PC-3 (cell line): ENCODE results near the gene SMIM1. TPM values are rescaled to one million over a fixed set of nuclear protein-coding genes. Genes with fewer than 3 reads are reported as not detected.

ENCODE experiments used
- ATAC-seq: fragments of 200-7000 bp; cut with Tn5 transposase; 2 replicates; pipeline ENCODE4 v1.9.1; 2020; ENCODE audit warnings: mild to moderate bottlenecking, moderate library complexity
- BruUV-seq: library from RNA; stranded (reverse); fragments of 400-500 nt; replicated peaks from 2 replicates; lab custom pipeline; 2021; lab: Mats Ljungman, UMichigan
- CTCF ChIA-PET: fragments of 300-600 bp; sonication (Branson Sonifier 250); formaldehyde crosslinking; loops from one replicate; lab custom pipeline; 2022; ENCODE audit warnings: antibody characterized with exemption; lab: Charles Lee
- POLR2A ChIA-PET: fragments of 300-600 bp; sonication (Branson Sonifier 250); formaldehyde crosslinking; loops from one replicate; lab custom pipeline; 2022; ENCODE audit warnings: antibody characterized with exemption; ENCODE audit not compliant: unreplicated experiment; lab: Charles Lee
- DNase-seq: peaks from one replicate; pipeline ENCODE4 v3.0.0-alpha.2; 2015
- H2AFZ ChIP-seq: fragments of 300-600 bp; sonication (generic); 2 replicates; pipeline ENCODE4 v1.6.0; 2016; ENCODE audit warnings: antibody characterized with exemption, low read length
- H3F3A ChIP-seq: fragments of 300-600 bp; sonication (generic); one replicate; pipeline ENCODE4 v1.6.0; 2017; ENCODE audit warnings: antibody characterized with exemption, low read length, control low read depth, mild to moderate bottlenecking; ENCODE audit not compliant: unreplicated experiment
- H3K27ac ChIP-seq: fragments of 300-600 bp; sonication (generic); 2 replicates; pipeline ENCODE4 v1.5.1; 2016; ENCODE audit warnings: mild to moderate bottlenecking, low read length
- H3K27me3 ChIP-seq: fragments of 300-600 bp; sonication (generic); 2 replicates; pipeline ENCODE4 v1.6.1; 2016; ENCODE audit warnings: low read length, mixed read lengths
- H3K36me3 ChIP-seq: fragments of 300-600 bp; sonication (generic); 2 replicates; pipeline ENCODE4 v1.6.1; 2016; ENCODE audit warnings: low read depth, mixed run types, low read length, mixed read lengths
- H3K4me1 ChIP-seq: fragments of 300-600 bp; sonication (generic); 2 replicates; pipeline ENCODE4 v1.5.1; 2016; ENCODE audit warnings: low read length; ENCODE audit not compliant: insufficient read depth
- H3K4me2 ChIP-seq: fragments of 300-600 bp; sonication (generic); 2 replicates; pipeline ENCODE4 v1.6.0; 2016; ENCODE audit warnings: low read length
- H3K4me3 ChIP-seq: fragments of 300-600 bp; sonication (generic); 2 replicates; pipeline ENCODE4 v1.5.1; 2016; ENCODE audit warnings: mild to moderate bottlenecking, low read length, mixed read lengths
- H3K79me2 ChIP-seq: fragments of 300-600 bp; sonication (generic); 2 replicates; pipeline ENCODE4 v1.6.1; 2017; ENCODE audit warnings: low read length, mixed read lengths
- H3K9ac ChIP-seq: fragments of 300-600 bp; sonication (generic); 2 replicates; pipeline ENCODE4 v1.6.0; 2016; ENCODE audit warnings: mild to moderate bottlenecking, low read length
- H3K9me2 ChIP-seq: fragments of 300-600 bp; sonication (generic); replicated peaks from 2 replicates; pipeline ENCODE4 v1.6.1; 2016; ENCODE audit warnings: mixed run types, low read length, mixed read lengths
- H3K9me3 ChIP-seq: fragments of 300-600 bp; sonication (generic); 2 replicates; pipeline ENCODE4 v1.6.1; 2016; ENCODE audit warnings: low read length, mixed read lengths
- H4K20me1 ChIP-seq: fragments of 300-600 bp; sonication (generic); 2 replicates; pipeline ENCODE4 v1.6.1; 2016; ENCODE audit warnings: low read length, mixed read lengths
- CTCF ChIP-seq: fragments of 300-600 bp; sonication (generic); conservative IDR thresholded peaks from 2 replicates; pipeline ENCODE4 v1.5.1; 2017; ENCODE audit warnings: antibody characterized with exemption, low read depth, mild to moderate bottlenecking, low read length
- EZH2 ChIP-seq: fragments of 300-600 bp; sonication (generic); IDR thresholded peaks from one replicate; pipeline ENCODE4 v1.6.1; 2017; ENCODE audit warnings: antibody characterized with exemption, mild to moderate bottlenecking, low read length; ENCODE audit not compliant: unreplicated experiment
- EZH2phosphoT487 ChIP-seq: fragments of 300-600 bp; sonication (generic); IDR thresholded peaks from 2 replicates; pipeline ENCODE4 v1.6.1; 2018; ENCODE audit warnings: mild to moderate bottlenecking, antibody characterized with exemption, low read length, borderline replicate concordance
- intact Hi-C: fragments of 100-400 bp; cut with micrococcal nuclease; formaldehyde crosslinking; loops from 2 replicates; pipeline ENCODE4 v1.9.0; 2023
- total RNA-seq: library from RNA; depleted of rRNA; stranded (reverse); fragments of >200 nt; gene quantifications from 2 replicates; pipeline ENCODE4 v1.2.3, GENCODE V29; 2014

Gene SMIM1
- total RNA-seq, 1 experiment from 2014 or later: 10.8 TPM

DNA sequence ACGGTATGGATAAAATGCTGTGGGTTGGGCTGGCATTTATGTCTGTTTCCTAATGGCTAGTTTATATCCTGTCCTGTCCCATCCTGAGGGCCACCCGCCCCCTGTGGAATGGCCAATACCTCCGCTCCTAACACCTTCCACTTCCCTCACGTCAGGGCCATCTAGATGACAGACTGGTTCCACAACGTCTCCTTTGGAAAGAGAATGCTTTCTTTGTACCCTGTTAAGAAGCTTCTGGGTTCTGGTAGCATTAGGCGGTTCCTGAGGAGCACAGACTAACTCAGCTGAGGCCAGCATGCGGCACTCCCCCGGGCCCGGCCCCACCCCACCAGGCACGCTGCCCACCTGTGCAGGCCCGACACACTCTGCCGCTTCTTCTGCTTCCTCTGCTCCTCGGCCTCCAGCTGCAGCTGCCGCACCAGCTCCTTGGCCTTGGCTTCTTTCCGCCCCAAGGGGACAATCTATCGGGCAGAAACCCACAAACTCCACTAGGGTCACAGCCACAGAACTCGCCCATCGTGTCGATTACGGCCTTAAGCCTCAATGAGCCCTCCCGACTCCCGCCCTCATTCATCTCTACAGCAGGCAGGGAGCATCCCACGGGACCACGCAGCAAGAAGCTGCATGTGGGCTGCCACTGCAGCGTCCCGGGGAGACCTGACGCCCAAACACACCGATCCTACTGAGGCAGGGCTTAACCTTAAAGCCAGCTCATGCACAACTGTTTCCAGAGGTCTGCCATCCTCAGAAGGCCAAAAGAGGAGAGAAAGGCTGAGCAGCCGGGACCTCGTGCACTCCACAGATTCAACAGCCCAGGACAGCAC lies 11.3 kb downstream of the SMIM1 start:
- H3K4me2 ChIP-seq: no peak overlapping the region
- H3K9ac ChIP-seq: no peak overlapping the region
- no peak overlapping the region for H3K27ac ChIP-seq
- CTCF ChIA-PET: no interaction called here
- POLR2A ChIA-PET: no interaction called here
- peaks cover 18% of the 10 kb centered on the region for H3K79me2 ChIP-seq
- intact Hi-C loops: no loop called here
- H3K9me3 ChIP-seq: no peaks in the 10 kb centered on the region
- no peaks in the 10 kb centered on the region for H3K4me1 ChIP-seq
- no peak overlapping the region for H3K4me3 ChIP-seq
- no TSS peak for BruUV-seq
- peaks cover 72% of the 10 kb centered on the region for H3K36me3 ChIP-seq
- no peaks in the 10 kb centered on the region for H3F3A ChIP-seq
- H3K27me3 ChIP-seq: no peaks in the 10 kb centered on the region
- TF ChIP-seq CTCF: no peak
- TF ChIP-seq EZH2: no peak
- no peak for TF ChIP-seq EZH2phosphoT487
- DNase-seq (no peak), ATAC-seq (no peak)
- peaks cover 7% of the 10 kb centered on the region; the same call in 1 of the 2 replicates for H4K20me1 ChIP-seq
- H3K9me2 ChIP-seq: no peaks in the 10 kb centered on the region
- no peak overlapping the region for H2AFZ ChIP-seq

GRCh38 chr1:3785045-3785444 lies 12.5 kb downstream of the SMIM1 start:
- no peaks in the 10 kb centered on the region for H3K27me3 ChIP-seq
- H3K9me3 ChIP-seq: no peaks in the 10 kb centered on the region
- no peak overlapping the region for H2AFZ ChIP-seq
- H3K4me2 ChIP-seq: no peak overlapping the region
- POLR2A ChIA-PET: no interaction called here
- peaks cover 30% of the 10 kb centered on the region for H3K79me2 ChIP-seq
- TF ChIP-seq CTCF (no peak), EZH2phosphoT487 (no peak), EZH2 (no peak)
- H3K9me2 ChIP-seq: no peaks in the 10 kb centered on the region
- no TSS peak for BruUV-seq
- no peaks in the 10 kb centered on the region for H3F3A ChIP-seq
- no peak overlapping the region for H3K9ac ChIP-seq
- no peak overlapping the region for H3K4me3 ChIP-seq
- CTCF ChIA-PET: no interaction called here
- intact Hi-C loops: no loop called here
- DNase-seq (no peak), ATAC-seq (no peak)
- peaks cover 16% of the 10 kb centered on the region for H4K20me1 ChIP-seq
- H3K36me3 ChIP-seq: peaks cover 67% of the 10 kb centered on the region
- H3K27ac ChIP-seq: no peak overlapping the region
- H3K4me1 ChIP-seq: no peaks in the 10 kb centered on the region
